MCF 10A (cell line): Measurements from ENCODE around the gene ECHS1. TPM values are rescaled to one million over a fixed set of nuclear protein-coding genes. Genes with fewer than 3 reads are reported as not detected.

Experiments
- BruUV-seq: library from RNA; stranded (reverse); fragments of 400-500 nt; replicated peaks from 2 replicates; lab custom pipeline; 2021; lab: Mats Ljungman, UMichigan
- CTCF ChIA-PET: fragments of 300-600 bp; sonication (Branson Sonifier 250); formaldehyde crosslinking; extraction: SDS; loops from one replicate; lab custom pipeline; 2021; ENCODE audit warnings: antibody characterized with exemption, inconsistent platforms; lab: Yijun Ruan, JAX
- POLR2A ChIA-PET: fragments of 300-600, 350-650 bp; sonication (Branson Sonifier 250); formaldehyde crosslinking; extraction: SDS; loops from one replicate; lab custom pipeline; 2020; ENCODE audit warnings: antibody characterized with exemption, inconsistent platforms; lab: Yijun Ruan, JAX
- DNase-seq: peaks from one replicate; pipeline ENCODE4 v3.0.0-alpha.2; 2018; ENCODE audit not compliant: unreplicated experiment
- H3K27ac Mint-ChIP-seq: one replicate; pipeline ENCODE4 v1.8.0; 2022; ENCODE audit warnings: mild to moderate bottlenecking, low read depth, mixed read lengths; ENCODE audit not compliant: unreplicated experiment
- H3K27me3 Mint-ChIP-seq: one replicate; pipeline ENCODE4 v1.8.0; 2022; ENCODE audit warnings: mixed read lengths; ENCODE audit not compliant: insufficient read depth, unreplicated experiment
- H3K36me3 Mint-ChIP-seq: one replicate; pipeline ENCODE4 v1.8.0; 2022; ENCODE audit warnings: mild to moderate bottlenecking, moderate library complexity, mixed read lengths; ENCODE audit not compliant: insufficient read depth, unreplicated experiment
- H3K4me1 Mint-ChIP-seq: one replicate; pipeline ENCODE4 v1.8.0; 2022; ENCODE audit warnings: mixed read lengths; ENCODE audit not compliant: insufficient read depth, unreplicated experiment
- H3K4me3 Mint-ChIP-seq: one replicate; pipeline ENCODE4 v1.8.0; 2022; ENCODE audit warnings: mild to moderate bottlenecking, moderate library complexity, mixed read lengths; ENCODE audit not compliant: unreplicated experiment
- H3K9me3 Mint-ChIP-seq: one replicate; pipeline ENCODE4 v1.8.0; 2022; ENCODE audit warnings: mixed read lengths; ENCODE audit not compliant: unreplicated experiment
- intact Hi-C: fragments of 100-400 bp; cut with micrococcal nuclease; formaldehyde crosslinking; loops from 2 replicates; pipeline ENCODE4 v1.14.1; 2022
- total RNA-seq: library from RNA; stranded (reverse); gene quantifications from 2 replicates; pipeline ENCODE4 v1.2.3, GENCODE V29; 2022
- TF ChIP-seq, protein P1 (sequence below): fragments of 200-600 bp; IDR thresholded peaks from one replicate; pipeline ENCODE4 v1.8.0; 2022; ENCODE audit warnings: antibody characterized with exemption, mild to moderate bottlenecking; ENCODE audit not compliant: unreplicated experiment

Gene ECHS1
- total RNA-seq, 1 experiment from 2014 or later = 82.7 TPM

DNA sequence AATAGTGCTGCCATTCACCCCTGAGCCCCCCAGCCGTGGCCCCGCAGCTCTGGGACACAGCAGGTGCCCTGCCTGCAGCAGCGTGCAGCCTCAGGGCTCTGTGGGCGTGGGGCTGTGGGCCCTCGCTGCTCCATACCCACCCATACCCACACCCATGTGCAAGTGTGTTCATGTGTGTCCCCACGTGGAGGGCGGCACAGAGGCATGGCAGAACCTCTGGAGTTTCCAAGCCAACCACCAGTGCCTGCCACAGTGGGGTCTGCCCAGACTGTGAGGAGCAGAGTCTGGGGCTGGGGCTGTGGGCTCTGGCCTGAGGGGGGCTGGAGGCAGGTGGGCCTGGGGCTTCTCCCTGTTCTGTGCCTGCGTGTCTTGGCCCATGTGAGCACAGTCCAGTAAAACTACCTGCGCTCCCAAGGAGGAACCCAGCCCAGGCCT lies 23.6 kb downstream of the ECHS1 start:
- H3K4me1 Mint-ChIP-seq = peaks cover 6% of the 10 kb centered on the region
- no peak for DNase-seq
- intact Hi-C loops = no loop called here
- H3K4me3 Mint-ChIP-seq = no peak overlapping the region
- TF ChIP-seq, protein P1, sequence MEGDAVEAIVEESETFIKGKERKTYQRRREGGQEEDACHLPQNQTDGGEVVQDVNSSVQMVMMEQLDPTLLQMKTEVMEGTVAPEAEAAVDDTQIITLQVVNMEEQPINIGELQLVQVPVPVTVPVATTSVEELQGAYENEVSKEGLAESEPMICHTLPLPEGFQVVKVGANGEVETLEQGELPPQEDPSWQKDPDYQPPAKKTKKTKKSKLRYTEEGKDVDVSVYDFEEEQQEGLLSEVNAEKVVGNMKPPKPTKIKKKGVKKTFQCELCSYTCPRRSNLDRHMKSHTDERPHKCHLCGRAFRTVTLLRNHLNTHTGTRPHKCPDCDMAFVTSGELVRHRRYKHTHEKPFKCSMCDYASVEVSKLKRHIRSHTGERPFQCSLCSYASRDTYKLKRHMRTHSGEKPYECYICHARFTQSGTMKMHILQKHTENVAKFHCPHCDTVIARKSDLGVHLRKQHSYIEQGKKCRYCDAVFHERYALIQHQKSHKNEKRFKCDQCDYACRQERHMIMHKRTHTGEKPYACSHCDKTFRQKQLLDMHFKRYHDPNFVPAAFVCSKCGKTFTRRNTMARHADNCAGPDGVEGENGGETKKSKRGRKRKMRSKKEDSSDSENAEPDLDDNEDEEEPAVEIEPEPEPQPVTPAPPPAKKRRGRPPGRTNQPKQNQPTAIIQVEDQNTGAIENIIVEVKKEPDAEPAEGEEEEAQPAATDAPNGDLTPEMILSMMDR = no peak
- H3K27ac Mint-ChIP-seq = no peak overlapping the region
- H3K36me3 Mint-ChIP-seq = peaks cover 10% of the 10 kb centered on the region
- H3K9me3 Mint-ChIP-seq = no peaks in the 10 kb centered on the region
- BruUV-seq = no TSS peak
- no peaks in the 10 kb centered on the region for H3K27me3 Mint-ChIP-seq
- POLR2A ChIA-PET = no interaction called here
- CTCF ChIA-PET = no interaction called here

DNA sequence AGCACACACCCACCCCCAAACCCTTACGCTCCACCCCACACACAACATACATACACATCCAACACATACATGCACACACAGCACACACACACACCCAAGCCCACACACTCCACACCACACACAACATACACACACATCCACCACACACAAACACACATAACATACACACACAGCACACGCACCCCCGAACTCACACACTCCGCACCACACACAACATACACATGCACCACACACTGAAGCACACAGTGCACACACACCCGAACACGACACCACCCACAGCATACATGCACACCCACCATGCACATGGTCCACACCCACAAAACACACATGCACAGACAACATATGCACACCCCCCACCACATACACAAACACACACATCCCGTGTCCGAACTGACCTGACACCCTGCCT lies 24.0 kb downstream of the ECHS1 start:
- H3K9me3 Mint-ChIP-seq = no peaks in the 10 kb centered on the region
- CTCF ChIA-PET = no interaction called here
- peaks cover 10% of the 10 kb centered on the region for H3K36me3 Mint-ChIP-seq
- no peaks in the 10 kb centered on the region for H3K27me3 Mint-ChIP-seq
- no peak overlapping the region for H3K27ac Mint-ChIP-seq
- intact Hi-C loops = no loop called here
- TF ChIP-seq, protein P1 = no peak
- H3K4me3 Mint-ChIP-seq = no peak overlapping the region
- POLR2A ChIA-PET = no interaction called here
- peaks cover 6% of the 10 kb centered on the region for H3K4me1 Mint-ChIP-seq
- no TSS peak for BruUV-seq
- DNase-seq = no peak

DNA sequence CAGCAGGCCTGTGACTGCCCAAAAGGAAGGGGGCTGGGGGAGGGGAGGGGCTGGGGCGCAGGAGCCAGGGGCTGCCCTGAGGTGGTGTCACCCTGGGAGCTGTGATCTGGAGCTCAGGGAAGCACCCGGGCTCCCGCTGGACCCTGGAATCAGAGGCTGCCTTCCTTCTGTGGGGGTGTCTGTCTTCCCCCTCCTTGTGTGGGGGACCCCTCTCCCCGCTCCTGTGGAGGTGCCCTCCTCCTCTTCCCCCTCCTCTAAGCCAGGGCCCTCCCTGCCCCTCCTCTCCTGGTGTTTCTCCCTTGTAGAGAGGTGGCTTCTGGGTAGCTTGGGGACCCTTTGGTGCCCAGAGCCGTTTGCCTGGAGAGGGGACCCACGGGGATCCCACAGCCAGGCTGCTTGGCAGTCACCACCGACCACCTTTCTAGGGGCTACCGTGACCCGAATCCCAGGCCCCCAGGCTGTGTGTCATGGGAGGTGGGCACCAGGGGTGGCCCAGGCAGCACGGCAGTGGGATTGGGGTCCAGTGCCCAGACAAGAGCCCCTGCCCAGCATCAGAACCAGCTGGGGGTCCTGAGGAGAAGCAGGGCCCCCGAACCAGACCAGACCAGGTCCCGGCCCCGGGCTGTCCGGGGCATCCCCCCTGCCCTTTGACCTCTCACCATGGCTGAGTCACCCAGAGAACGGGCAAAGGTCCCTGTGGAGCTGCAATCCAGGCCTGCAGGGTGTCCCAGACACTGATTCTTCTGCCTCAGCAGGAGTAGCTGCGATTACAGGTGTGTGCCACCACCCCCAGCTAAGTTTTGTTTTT lies 25.2 kb downstream of the ECHS1 start:
- no peaks in the 10 kb centered on the region for H3K9me3 Mint-ChIP-seq
- no peak overlapping the region for H3K27ac Mint-ChIP-seq
- peaks cover 10% of the 10 kb centered on the region for H3K36me3 Mint-ChIP-seq
- BruUV-seq = no TSS peak
- DNase-seq = no peak
- ChIA-PET CTCF (interaction anchor here (0.7 to 1.7 kb wide), 2 partner anchors 14 to 18 kb away, joined by 3 to 11 read pairs; no protein-coding TSS in a partner anchor), POLR2A (interaction anchor here (0.7 kb wide), 1 partner anchor 9 kb away, joined by 3 read pairs; the partner anchor contains the start of gene FUOM)
- H3K4me3 Mint-ChIP-seq = no peak overlapping the region
- intact Hi-C loops = no loop called here
- TF ChIP-seq, protein P1 = no peak
- no peaks in the 10 kb centered on the region for H3K27me3 Mint-ChIP-seq
- H3K4me1 Mint-ChIP-seq = peaks cover 6% of the 10 kb centered on the region

DNA sequence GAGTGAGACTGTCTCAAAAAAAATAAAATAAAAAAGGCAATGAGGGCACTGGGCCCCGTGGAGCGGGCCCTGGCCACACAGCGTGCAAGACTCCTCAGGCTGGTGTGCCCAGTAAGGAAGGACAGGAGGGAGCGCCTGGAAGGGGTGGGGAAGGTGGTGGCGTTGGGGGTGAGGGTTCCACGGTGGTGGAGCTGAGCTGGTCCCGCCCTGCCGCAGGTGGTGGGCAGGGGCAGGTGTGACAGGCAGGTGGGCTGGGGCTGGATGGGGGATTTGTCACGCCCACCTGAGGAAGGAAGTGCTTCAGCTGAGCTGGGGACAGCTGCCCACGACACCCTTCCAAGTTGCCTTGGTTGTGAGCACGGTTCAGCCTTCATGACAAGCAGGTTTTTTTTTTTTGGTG lies 26.7 kb downstream of the ECHS1 start:
- TF ChIP-seq, protein P1 = no peak
- Mint-ChIP-seq H3K9me3 (no peaks in the 10 kb centered on the region), H3K27me3 (no peaks in the 10 kb centered on the region), H3K36me3 (peaks cover 10% of the 10 kb centered on the region), H3K27ac (no peak overlapping the region), H3K4me1 (peaks cover 6% of the 10 kb centered on the region), H3K4me3 (no peak overlapping the region)
- no TSS peak for BruUV-seq
- POLR2A ChIA-PET = interaction anchor here (0.9 kb wide), 1 partner anchor 15 kb away, joined by 3 read pairs; no protein-coding TSS in a partner anchor
- no peak for DNase-seq
- CTCF ChIA-PET = interaction anchor here (1.7 kb wide), 1 partner anchor 17 kb away, joined by 11 read pairs; no protein-coding TSS in a partner anchor
- intact Hi-C loops = no loop called here
